HG03139 (cell line): ENCODE measurements around the gene CACNA2D3.

Source experiments
- ATAC-seq: cut with Tn5 transposase; IDR thresholded peaks from one replicate; pipeline ENCODE4 v1.9.1; 2021; ENCODE audit not compliant: unreplicated experiment

Gene CACNA2D3

GRCh38 chr3:54892168-54892567, 769.8 kb downstream of the CACNA2D3 start:
- no peak for ATAC-seq

GRCh38 chr3:54895613-54896012, 773.3 kb downstream of the CACNA2D3 start:
- no peak for ATAC-seq

DNA sequence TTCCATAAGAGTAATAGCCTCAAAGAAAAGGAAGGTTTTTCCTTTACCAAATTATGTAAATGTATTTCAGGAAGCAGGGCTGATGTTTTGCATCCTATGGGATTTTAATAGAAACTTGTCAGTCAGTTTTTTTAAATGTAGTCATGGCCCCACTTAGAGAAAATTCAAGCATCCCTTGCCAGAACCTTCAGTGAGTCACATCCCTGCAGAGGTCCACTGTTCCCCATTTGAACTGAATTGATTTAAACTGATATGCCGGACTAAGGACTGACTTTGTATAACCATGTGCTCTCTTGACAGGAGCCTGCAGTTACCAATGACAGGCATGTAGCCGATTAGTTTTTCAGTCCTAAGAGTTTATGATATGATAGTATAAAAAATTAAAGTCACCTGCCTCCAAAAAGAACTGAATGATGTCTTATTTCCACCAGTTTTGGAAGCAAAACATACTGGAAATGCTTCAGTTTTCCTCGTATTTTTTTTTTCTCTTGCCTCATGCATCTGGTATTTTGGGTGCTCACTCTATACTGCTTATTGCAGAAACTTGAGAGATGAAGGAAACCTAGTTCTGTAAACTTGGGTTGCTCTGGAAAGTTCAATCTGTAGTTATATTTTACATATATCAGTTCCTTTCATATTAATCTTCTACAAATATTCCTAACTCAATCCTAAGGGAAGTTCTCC, 774.8 kb downstream of the CACNA2D3 start:
- ATAC-seq: no peak

- no peak for ATAC-seq
Observed at GRCh38 chr3:54899273-54899672, 776.9 kb downstream of the CACNA2D3 start.

DNA sequence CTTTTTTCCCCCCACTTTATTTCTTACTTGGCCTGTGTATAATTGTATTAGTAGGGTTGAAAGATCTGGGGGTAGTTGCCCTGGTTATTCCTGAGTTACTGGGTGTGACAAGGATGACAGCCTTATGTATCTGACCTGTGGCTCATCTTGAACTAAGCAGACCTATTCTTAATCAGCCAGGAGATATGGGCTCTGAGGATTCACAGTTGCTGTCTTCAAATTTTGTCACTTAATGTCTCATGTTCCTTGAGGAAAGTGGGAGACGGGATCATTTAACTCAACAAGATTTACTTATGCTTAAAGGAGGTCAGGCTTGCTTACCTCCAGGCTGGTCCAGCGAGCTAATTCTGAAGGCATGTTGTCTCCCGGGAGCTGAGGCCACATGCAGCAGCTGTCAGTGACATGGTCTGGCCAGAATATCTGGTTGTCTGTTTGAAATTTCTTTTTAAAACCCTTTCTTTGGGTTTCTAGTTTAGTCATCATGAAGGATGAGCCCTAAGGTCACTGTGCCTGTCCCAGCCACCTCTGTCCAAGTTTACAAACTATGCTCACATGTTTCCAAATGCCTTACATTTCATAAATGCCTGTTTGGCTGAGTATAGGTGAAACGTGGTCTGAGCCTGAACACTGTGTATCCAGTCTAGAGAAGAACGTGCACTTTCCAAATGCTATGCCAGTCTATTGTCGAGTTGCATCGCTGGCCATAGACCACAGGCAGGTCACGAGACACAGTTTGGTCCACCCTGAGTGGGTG, 778.7 kb downstream of the CACNA2D3 start:
- ATAC-seq: no peak

GRCh38 chr3:54901906-54902685, 779.7 kb downstream of the CACNA2D3 start:
- no peak for ATAC-seq

DNA sequence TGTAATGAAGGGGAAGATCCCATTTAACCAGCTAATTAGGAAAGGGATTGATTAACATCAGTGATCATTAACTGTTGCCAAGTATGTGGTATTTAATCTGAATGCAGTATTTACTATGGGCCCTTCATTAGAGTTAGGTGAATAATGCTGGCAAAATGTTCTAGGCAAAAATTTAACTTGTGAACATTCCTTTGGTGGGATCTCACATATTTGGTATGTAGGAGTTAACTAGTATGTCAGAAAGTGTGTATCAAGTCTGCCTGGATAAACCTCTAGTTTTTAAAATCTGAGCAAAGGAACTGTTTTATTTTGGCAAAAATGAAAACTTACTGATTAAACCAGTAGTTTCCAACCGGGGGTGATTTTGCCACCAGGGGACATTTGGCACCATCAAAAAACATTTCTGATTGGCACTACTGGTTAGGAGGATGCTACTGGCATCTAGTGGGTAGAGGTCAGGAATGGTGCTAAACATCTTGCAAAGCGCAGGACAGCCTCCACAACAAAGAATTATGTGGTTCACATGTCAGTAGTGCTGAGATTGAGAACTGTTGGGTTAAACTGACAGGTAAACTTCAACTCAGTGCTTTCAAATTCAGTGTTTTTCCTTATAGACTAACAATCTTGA, 783.0 kb downstream of the CACNA2D3 start:
- no peak for ATAC-seq

DNA sequence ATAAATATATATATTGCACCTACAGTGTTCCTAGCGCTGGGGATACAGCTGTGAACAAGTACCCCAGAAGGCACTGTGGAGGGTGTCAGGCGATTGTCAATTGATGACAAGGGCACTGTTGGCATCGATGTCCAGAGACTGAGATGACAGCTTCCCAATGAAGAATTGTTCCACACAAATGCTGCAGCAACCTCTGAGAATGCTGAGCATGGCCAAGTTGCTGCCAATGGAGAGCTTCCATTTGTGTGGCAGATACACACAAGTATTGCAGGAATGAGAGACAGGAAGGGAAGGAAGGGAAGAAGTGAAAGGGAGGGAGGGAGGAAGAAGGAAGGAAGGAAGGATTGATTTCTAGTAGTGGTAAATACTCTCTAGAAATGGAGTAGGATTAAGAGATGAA, 783.6 kb downstream of the CACNA2D3 start:
- no peak for ATAC-seq

- no peak for ATAC-seq
Observed at GRCh38 chr3:54906763-54907162, 784.4 kb downstream of the CACNA2D3 start.

DNA sequence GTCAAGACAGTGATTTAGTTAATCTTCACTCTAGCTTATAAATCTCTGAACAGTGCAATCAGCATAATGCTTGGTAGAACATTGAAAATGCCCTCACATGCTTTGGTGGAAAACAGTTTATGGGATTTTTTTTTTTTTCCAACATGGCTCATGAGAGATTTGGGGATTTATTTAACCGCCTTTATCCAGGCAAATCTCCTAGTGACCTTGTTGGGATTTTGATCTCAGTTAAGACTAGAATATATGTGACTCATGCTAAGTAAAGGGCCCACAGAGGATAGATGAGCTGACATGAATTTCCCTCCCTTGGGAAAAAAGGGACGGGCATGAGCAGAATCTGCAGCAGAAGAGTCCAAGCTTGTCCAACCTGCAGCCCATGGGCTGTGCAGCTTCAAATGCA, 786.8 kb downstream of the CACNA2D3 start:
- ATAC-seq: no peak

DNA sequence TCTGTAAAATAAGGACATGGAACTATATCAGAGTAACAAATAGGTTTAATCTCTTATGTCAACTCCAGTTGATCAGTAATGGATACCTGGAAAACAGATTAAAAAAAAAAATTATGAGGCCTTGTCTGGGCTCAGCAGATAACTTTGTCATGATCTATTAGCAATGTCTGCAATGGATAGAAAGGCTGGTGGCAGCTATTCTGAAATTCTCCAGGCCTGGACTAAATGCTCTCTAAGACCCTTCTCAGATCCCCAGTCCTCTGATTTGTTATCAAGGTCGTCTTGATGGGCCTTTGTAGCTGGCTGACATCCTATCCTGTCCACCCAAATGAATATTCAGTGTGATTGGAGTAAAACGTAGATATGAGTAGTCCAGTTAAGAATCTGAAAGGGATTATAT, 791.8 kb downstream of the CACNA2D3 start:
- no peak for ATAC-seq

- no peak for ATAC-seq
Observed at GRCh38 chr3:54915181-54915580, 792.8 kb downstream of the CACNA2D3 start.

- ATAC-seq: no peak
Observed at GRCh38 chr3:54915976-54916375, 793.6 kb downstream of the CACNA2D3 start.

- no peak for ATAC-seq
Observed at GRCh38 chr3:54916732-54917131, 794.4 kb downstream of the CACNA2D3 start.

GRCh38 chr3:54917174-54917573, 794.8 kb downstream of the CACNA2D3 start:
- no peak for ATAC-seq

DNA sequence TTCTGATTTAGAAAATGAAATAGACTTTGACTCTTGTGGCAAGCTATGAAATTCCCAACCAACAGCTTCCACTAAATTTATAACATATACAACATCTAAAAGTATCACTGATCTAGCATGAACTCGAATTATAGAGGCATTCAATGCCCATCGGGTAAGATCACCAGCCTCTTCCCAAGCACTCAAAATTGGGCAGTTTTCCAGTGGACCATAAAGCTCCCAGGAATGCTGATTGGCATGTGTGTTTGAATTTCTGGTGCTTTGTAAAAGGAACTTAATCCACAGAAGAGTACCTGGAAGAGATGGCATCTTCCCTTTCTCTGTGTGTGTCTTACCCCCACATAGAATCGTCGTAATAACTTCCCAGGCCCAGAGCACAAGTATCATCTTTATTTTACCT, 795.5 kb downstream of the CACNA2D3 start:
- no peak for ATAC-seq

- ATAC-seq: no peak
Observed at GRCh38 chr3:54918516-54918915, 796.2 kb downstream of the CACNA2D3 start.

GRCh38 chr3:54928046-54928770, 805.9 kb downstream of the CACNA2D3 start, which contains the start of gene LRTM1:
LRTM1 (minus strand) TSS chr3:54928059; CDS start chr3:54927911, 148 bp downstream.
- no peak for ATAC-seq

- no peak for ATAC-seq
Observed at GRCh38 chr3:54931182-54931581, 808.8 kb downstream of the CACNA2D3 start.

DNA sequence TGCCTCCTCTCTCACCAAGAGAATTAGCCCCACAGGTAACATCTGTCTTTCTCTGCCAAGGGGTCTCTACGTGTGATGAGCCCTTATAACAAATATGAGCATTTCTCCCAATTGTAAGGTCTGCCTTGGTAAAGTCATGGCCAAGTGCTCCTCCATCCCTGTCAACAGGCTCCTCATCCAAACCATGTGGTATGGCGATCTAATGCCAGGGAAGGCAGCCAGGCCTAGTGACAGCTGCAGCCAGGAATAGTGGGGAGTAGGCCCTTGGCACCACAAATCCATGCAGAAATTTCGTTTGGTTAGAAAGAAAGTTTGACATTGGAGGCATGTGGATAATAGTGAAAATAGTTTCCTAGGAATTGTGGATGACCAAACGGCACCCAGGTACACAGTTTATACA, 810.3 kb downstream of the CACNA2D3 start:
- ATAC-seq: no peak

DNA sequence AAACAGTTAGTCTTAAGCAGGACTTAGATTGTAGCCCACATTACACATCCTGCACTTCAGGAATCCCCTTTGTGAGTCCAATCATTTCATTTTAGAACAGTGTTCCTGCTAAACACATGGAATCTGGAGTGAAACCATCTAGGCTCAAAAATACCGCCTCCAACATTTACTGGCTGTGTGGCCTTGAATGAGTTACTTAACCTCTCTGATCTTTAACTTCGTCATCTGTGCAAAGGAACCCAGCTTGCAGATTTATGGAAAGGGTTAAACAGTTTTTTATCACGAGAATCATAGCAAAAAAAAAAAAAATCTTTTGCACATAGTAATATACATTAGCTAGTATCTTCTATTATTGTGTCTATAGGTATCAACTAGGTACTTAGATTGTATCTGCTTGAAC, 813.5 kb downstream of the CACNA2D3 start:
- ATAC-seq: no peak
